Raji (cell line): ENCODE results near the gene GALNT2.

ENCODE experiments used
- POLR2A ChIP-seq: IDR thresholded peaks from 2 replicates; pipeline ENCODE4 v1.6.1; 2011; ENCODE audit warnings: low read depth, low read length, control low read depth; ENCODE audit not compliant: insufficient read depth

The GALNT2 gene

DNA sequence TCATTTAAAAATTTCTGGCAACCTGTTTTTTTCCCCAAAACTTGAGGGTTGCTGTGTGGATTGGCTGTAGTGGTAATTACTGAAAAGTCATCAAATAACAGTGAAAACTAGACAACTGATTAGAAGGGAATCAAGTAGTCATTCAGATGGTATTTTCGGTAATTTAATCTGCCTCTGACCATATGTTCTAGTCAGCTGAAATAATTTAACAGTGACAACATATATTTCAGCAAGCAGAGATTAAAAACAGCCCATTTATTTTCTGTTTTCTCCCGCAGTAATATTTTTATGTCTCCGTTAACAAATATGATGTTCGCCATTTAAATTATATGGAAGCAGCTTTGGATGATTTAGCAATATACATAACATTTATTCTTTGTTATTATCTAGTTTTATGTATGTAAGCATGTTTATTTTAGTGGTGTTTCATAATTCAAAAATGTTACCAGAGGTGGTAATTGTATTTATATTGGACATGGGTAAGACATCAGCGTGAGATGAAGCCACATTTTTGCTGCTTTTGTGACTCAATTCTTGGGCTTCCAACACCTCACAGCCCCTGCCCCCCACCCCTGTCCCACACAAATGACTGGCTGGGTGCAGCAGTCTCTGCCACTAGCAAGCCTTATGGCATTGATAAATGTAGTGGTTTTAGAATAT, 104.4 kb downstream of the GALNT2 start:
- TF ChIP-seq POLR2A: no peak

DNA sequence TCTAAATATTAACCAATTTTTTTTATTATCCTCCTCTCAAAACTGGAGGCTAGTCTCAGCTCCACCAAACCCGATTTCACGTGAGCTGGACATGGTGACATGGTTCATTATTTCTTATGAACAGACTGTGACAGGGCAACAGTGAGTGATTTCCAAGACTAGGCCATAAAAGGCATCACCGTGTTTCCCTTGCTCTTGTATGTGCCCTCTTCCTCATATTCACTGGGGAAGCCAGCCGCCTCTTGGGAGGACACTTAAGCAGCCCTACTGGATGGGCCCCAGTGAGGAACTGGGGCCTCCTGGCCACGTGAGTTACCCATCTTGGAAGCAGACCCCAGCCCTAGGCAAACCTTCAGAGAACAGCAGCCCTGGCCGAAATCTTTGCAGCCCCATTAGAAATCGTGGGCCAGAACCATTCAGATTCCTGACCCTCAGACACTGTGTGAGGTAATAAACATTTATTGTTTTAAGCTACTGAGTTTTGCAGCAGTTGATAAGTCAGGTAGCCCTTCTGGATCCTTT, 105.0 kb downstream of the GALNT2 start:
- TF ChIP-seq POLR2A: no peak

DNA sequence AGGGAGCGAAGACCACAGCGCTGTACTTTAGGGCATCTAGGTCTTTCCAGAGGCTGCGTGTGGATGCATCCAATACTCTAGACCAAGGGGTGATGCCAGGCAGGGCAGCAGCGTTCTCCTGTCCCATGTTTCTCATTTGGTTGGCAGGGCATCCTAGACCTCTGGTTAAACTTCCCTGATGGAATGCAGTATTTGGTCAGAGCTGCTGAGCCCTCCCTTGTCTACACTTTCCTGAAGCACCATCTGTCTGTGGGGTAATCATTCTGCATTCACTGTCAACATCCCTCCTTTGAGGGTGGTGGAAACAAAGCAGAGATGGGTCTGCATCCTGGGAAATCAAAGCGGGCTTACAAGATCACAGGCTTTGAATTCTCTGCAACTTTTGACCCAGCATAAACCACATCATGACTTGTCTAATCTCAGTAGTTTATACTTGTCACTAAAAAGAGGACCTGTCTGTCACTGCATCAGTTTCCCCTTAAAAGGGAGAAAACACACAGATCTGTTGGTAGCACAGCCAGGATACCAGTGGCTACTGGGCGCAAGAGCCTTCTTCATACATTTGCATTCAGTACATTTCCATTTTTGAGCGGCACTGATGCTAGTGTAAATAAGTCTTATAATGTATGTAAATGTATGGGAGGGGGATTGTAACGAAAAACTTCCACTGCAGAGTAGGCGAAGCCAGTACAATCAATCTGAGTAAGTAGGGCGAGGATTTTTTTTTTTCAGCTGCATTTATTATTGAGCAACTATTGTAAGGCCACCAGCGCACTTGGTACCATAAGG, 106.3 kb downstream of the GALNT2 start:
- TF ChIP-seq POLR2A: no peak

DNA sequence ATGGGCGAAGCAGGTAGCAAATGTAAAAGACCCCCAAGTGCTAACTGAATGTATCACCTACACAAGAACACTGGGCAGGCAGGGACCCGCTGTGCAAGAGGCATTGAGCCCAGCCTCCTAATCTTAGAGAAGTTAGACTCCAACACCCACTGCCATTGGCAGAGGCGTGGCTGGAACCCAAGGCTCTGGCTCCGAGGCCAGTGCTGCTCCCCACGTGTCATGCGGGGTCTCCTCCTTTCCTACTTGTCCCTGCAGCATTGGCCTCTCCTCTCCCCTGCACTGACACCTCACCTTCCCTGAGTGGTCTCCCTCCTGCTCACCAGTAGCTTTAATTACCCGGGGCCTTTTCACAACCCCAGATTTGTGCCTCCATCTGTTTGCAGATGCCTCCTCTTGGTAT, 107.0 kb downstream of the GALNT2 start:
- TF ChIP-seq POLR2A: no peak

DNA sequence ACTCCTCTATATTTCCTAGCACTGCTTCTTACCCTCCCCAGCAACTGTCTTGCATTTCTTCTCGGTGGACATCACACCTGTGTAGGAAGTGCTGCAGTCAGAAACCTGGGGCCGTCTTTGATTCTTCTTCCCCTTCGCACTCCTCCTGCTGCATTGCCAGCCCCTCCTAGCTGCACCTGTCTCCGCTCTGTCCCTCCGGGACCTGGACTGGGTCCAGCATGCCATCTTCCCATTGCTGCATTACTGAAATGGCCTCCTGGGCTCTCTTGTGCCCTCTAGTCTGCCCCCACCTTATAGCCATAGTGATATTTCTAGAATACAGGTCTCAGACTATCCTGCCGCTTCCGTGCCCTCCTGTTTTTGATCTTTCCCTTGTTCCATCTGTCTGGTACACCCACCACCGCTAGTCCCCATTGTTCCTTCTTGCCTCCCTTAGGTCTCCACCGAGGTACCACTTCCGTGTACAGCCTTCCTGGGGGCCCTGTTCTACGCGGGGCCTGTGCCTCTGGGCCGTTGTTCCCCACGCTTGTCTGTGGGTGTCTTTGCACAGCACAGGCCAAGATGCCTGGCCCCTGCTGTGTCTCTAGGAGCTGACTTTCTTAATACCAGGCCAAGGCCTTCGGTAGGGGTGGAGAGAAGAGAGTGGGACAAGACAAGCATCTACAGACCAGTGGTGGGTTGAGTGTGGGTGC, 107.6 kb downstream of the GALNT2 start:
- TF ChIP-seq POLR2A: no peak

DNA sequence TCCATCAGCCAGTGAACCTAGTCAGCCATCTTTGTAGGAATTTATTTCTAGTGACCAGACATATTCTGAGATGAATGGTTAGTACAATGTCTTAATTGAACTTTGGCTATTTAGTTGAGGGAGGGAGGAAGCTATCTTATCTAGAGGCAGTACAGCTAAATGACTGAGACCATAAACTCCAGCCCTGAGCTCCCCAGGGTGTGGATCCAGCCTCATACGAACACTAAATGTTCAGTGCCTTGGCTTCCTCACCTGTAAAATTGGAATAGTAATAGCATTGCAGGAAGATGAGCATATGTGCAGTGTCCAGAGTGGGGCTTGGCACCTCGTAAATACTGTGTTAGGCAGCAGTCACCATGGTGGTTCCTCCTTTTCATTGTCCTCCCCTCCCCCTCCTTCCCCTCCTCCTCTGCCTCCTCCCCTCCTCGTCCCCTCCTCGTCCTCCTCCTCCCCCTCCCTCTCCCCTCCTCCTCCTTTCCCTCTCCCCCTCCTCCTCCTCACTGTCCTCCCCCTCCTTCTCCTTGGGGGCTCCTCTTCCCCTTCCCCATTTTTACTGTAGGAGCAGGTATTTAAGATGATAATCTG, 108.2 kb downstream of the GALNT2 start:
- no peak for TF ChIP-seq POLR2A

DNA sequence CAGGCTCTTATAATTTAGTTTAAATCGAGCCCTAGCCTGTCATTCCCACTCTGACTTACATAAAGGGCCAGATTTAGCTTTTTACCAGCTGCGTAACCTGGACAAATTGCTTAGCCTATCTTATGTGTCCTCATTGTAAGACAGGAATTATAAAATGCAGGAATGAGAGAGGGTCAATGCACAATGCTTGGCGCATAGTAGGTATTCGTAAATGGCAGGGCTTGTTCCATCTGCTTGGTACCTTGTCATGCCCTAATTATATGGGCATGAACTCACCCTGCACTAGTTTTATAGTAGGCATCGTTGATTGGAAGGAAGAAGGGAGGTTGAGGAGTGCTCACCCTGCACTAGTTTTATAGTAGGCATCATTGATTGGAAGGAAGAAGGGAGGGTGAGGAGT, 108.8 kb downstream of the GALNT2 start:
- TF ChIP-seq POLR2A: no peak

DNA sequence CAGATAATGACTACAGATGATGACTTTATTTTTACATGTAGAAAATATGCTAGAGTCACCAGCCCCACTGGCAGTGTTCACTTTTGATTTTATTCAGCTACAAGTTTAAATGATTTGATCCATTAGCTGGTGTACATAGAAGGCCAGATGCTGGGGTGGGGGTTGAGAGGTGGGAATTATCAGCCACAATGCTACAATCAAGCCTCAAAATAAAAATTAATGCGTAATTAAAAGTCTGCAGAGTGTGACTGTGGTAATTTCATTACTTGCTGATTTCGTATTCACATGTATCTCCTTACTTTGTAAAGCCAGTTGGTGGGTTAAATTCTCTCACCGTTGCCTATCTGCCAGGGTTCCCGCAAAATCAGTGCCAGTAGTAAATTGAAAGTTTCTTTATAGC, 109.3 kb downstream of the GALNT2 start:
- TF ChIP-seq POLR2A: no peak

DNA sequence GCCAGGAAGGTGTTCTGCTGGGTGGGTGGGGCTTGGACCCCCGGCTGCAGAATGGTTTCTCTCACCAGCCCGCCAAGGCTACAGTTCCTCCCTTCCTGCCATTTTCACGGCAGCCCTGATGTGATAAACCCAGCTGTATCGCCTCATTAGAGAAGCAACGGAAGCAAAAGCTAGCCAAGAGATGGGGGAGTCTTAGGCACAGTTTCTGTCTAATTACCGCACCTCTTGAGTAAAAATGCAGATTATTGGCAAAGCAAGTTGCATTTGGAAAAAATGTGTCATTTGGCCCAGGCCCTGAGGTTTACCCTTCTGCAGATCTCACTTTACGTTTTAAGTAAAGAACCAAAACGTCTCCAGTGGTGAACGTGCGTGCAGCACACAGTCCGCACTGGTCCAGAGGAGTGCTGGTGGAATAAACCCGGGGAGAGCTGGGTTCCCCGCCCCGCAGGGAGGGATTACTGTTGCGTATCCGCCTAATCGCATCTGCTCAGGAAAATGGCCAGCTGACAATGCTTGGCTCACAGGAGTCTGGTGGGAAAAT, 109.9 kb downstream of the GALNT2 start:
- TF ChIP-seq POLR2A: no peak

DNA sequence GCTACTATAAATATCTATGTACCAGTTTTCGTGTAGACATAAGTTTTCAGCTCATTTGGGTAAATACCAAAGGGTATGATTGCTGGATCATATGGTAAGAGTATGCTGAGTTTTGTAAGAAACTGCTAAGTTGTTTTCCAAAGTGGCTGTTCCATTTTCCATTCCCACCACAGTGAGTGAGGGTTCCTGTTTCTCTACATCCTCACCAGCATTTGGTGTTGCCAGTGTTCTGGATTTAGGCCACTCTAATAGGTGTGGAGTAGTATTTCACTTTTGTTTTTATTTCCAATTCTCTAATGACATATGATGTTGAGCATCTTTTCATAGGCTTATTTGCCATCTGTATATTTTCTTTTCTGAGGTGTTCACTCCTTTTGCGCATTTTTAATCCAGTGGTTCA, 112.2 kb downstream of the GALNT2 start:
- no peak for TF ChIP-seq POLR2A

DNA sequence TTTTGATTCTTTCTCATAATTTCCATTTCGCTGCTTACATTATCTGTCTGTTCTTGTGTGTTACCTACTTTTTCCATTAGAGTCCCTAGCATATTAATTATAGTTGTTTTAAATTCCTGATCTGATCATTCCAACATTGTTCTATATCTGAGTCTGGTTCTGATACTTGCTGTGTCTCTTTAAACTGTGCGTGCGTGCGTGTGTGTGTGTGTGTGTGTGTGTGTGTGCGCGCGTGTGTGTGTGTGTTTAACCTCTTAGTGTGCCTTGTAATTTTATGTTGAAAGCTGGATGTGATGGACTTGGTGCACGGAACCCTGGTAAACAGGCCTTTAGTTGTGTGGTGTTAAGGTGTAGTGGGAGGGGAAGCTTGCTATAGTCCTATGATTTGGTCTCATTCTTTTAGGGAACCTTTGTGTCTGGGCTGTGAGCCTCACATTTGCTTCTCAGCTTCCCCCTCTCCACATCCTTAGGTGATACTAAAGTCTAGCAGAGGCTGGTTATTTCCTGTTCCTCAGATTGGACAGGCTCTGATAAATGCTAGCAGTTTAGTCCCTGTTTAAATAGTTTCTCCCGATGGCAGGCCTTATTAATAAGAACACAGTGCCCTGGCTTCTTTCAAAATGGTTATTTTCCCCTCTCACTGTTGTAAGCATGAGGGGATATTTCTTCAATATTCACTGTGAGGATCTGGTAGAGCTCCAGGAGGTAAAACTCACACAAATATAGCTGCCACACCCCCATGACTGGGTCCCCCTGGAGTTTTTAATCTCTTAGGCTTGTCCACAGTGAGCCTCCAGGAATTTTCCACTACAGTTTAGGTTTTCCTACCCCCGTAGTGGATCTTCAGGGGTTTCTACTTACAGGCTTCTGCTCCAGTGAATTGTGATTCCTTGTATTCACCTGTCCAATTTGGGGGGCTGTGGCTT, 118.3 kb downstream of the GALNT2 start:
- no peak for TF ChIP-seq POLR2A

DNA sequence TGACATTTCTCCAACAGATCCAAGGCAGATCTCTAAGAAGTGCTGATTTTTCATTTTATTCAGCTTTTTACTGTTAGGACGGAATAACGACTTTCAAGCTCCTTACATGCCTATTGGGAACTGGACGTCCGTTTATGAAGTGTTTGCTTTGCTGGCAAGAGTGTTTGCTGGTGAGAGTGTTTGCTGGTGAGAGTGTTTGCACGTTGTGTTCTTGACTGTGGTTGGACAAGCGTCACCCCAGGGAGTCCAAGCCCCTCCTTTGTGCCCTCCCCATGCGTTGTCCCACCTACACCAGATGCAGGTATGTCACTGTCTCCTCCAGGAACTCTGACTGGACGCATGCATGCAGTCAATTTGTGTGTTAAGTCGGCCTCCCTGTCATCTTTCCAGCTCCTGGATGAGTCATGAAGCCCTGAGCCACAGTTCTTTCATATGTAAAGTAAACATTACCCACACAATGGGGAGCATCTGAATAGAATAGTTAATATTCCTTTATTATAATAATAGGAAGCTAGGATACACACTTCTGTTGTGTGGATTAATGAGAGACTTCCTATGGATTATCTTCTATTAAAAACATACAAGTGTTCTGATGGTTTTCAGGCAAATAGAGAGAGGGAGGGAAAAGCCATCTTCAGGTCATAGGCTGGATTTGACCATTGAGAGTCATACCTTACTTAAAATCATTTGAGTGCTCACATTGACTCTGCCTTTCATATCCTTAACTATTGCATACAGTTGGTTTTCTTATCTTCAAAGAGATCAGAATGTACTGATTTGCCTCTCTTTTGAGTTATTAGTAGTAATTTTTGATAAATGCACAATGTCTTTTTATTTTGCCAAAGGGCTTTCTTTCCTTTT, 119.2 kb downstream of the GALNT2 start:
- TF ChIP-seq POLR2A: no peak

DNA sequence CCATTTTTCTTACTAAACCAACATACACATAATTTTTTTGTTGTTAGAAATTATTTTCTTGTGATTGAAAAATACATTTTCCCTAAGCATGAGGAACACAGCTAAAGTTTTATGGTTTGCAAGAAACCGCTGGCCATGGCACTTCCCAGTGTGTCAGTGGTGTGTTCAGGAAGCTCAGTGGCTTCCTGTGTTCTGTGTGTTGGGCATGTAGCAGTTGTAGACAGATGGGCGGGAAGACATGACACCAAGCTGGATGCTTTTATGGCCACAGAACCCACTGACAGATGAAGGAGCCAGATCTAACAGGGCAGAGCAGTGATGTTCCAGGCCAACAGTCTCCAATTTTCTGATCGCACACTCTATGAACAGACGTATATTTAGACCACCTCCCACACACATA, 119.8 kb downstream of the GALNT2 start:
- no peak for TF ChIP-seq POLR2A
